Kidney (tissue), 14 donors: ENCODE measurements around the gene KCNJ18. TPM values are rescaled to one million over a fixed set of nuclear protein-coding genes. Genes with fewer than 3 reads are reported as not detected.
"Not testable (repeated sequence)": the region's sequence is repeated elsewhere in the genome, so short reads cannot be mapped to it uniquely, and the experiment has no call there.

Source experiments
- DNase-seq, 5 donors: peaks; one replicate each; pipeline ENCODE4 v3.0.0-alpha.2; 2013 to 2020
- FAIRE-seq: peaks from 2 replicates; lab custom pipeline; 2012; peaks lifted over from hg19 to GRCh38; lab: Jason Lieb, UNC
- H3K27ac ChIP-seq, 2 donors: one replicate each; pipeline ENCODE4 v1.7.0; 2013; ENCODE audit warnings: low read depth in 2 of 2, low read length in 2 of 2, inconsistent platforms in 1 of 2
- H3K27me3 ChIP-seq: one replicate; pipeline ENCODE4 v1.7.1; 2013; ENCODE audit warnings: low read length, inconsistent platforms; ENCODE audit not compliant: control insufficient read depth, insufficient read depth
- H3K36me3 ChIP-seq, 3 donors: one replicate each; pipeline versions ENCODE4 v1.7.0 to v1.7.1; 2013; ENCODE audit warnings: low read length in 3 of 3, control low read depth in 1 of 3, inconsistent platforms in 1 of 3; ENCODE audit not compliant: insufficient read depth in 3 of 3, control insufficient read depth in 2 of 3
- H3K4me1 ChIP-seq, 3 donors: one replicate each; pipeline versions ENCODE4 v1.7.0 to v1.7.1; 2013; ENCODE audit warnings: low read length in 3 of 3, inconsistent platforms in 1 of 3, low read depth in 1 of 3; ENCODE audit not compliant: control insufficient read depth in 2 of 3, insufficient read depth in 2 of 3
- H3K4me3 ChIP-seq, 3 donors: one replicate each; pipeline versions ENCODE4 v1.7.0 to v1.8.1; 2013; ENCODE audit warnings: low read length in 3 of 3, control low read depth in 1 of 3, inconsistent platforms in 1 of 3
- H3K9ac ChIP-seq, 3 donors: one replicate each; pipeline versions ENCODE4 v1.7.0 to v1.7.1; 2013; ENCODE audit warnings: low read length in 3 of 3, control low read depth in 1 of 3, inconsistent platforms in 1 of 3
- H3K9me3 ChIP-seq, 3 donors: one replicate each; pipeline versions ENCODE4 v1.7.0 to v1.7.1; 2013; ENCODE audit warnings: low read length in 3 of 3, control low read depth in 1 of 3, inconsistent platforms in 1 of 3; ENCODE audit not compliant: control insufficient read depth in 2 of 3, insufficient read depth in 1 of 3
- CTCF ChIP-seq: IDR thresholded peaks from 3 replicates; pipeline ENCODE4 v1.5.1; 2012; ENCODE audit warnings: mild to moderate bottlenecking, moderate library complexity, borderline replicate concordance; ENCODE audit not compliant: insufficient read depth; ENCODE audit errors: extremely low read depth
- intact Hi-C: fragments of 100-400 bp; cut with DNase I; formaldehyde crosslinking; loops from one replicate; pipeline ENCODE4 v1.11.1; 2022
- polyA plus RNA-seq: library from polyadenylated mRNA; stranded (reverse); fragments of 350-450 nt; fragmentation: Illumina TruSeq; extraction: RNeasy Lipid Tissue Mini Kit (QIAGEN cat#74804); gene quantifications from one replicate; pipeline ENCODE4 v1.2.3, GENCODE V29; 2014; ENCODE audit warnings: low read depth, low replicate concordance; ENCODE audit not compliant: insufficient read depth
- total RNA-seq: library from RNA; stranded (reverse); fragmentation: NEBNext Ultra II Directional; extraction: Animal tissue kit (Norgen Biotek cat#: 25700); gene quantifications from one replicate; pipeline ENCODE4 v1.2.1, GENCODE V29; 2021
- donor health status: control.
- donor health status: control.
- donor health status: control.
- donor health status: control.
- donor health status: control.
- donor health status: DM: yes; HTN: yes; CAD: no.
- donor health status: Normal renal cell carcinoma (clear cell type).

The KCNJ18 gene
- total and polyA plus RNA-seq, 2 donors from 2014 or later: not detected

- H3K4me1 ChIP-seq, DNase-seq, intact Hi-C loops, FAIRE-seq, H3K4me3 ChIP-seq, H3K27me3 ChIP-seq, H3K27ac ChIP-seq, H3K9me3 ChIP-seq, H3K9ac ChIP-seq, H3K36me3 ChIP-seq: not testable (repeated sequence)
These were observed 18.2 kb downstream of the KCNJ18 start for GRCh38 chr17:21710486-21710885.

GRCh38 chr17:21711182-21711581, 18.9 kb downstream of the KCNJ18 start:
- intact Hi-C loops: no loop called here
- H3K4me1 ChIP-seq: no peaks in the 10 kb centered on the region
- no peak for TF ChIP-seq CTCF
- no peak overlapping the region for H3K9ac ChIP-seq
- no peak overlapping the region for H3K4me3 ChIP-seq
- H3K9me3 ChIP-seq: no peaks in the 10 kb centered on the region
- no peaks in the 10 kb centered on the region for H3K36me3 ChIP-seq
- H3K27me3 ChIP-seq: no peaks in the 10 kb centered on the region
- FAIRE-seq (no peak), DNase-seq (no peak)
- H3K27ac ChIP-seq: no peak overlapping the region

- H3K9me3 ChIP-seq, H3K4me1 ChIP-seq, H3K27me3 ChIP-seq, intact Hi-C loops, H3K4me3 ChIP-seq, FAIRE-seq, H3K36me3 ChIP-seq, H3K9ac ChIP-seq, DNase-seq, H3K27ac ChIP-seq: not testable (repeated sequence)
These were observed 20.7 kb downstream of the KCNJ18 start for GRCh38 chr17:21713020-21713419.

- H3K9ac ChIP-seq, H3K4me3 ChIP-seq, H3K27ac ChIP-seq, DNase-seq, H3K4me1 ChIP-seq, H3K36me3 ChIP-seq, intact Hi-C loops, FAIRE-seq, H3K27me3 ChIP-seq, H3K9me3 ChIP-seq: not testable (repeated sequence)
These were observed 21.3 kb downstream of the KCNJ18 start for GRCh38 chr17:21713631-21714030.

GRCh38 chr17:21714676-21715075, 22.4 kb downstream of the KCNJ18 start:
- H3K36me3 ChIP-seq, FAIRE-seq, DNase-seq, H3K9me3 ChIP-seq, H3K27me3 ChIP-seq, intact Hi-C loops, H3K9ac ChIP-seq, H3K27ac ChIP-seq, H3K4me1 ChIP-seq, H3K4me3 ChIP-seq: not testable (repeated sequence)

- FAIRE-seq, DNase-seq, H3K4me1 ChIP-seq, H3K9ac ChIP-seq, intact Hi-C loops, H3K9me3 ChIP-seq, H3K4me3 ChIP-seq, H3K36me3 ChIP-seq, H3K27ac ChIP-seq, H3K27me3 ChIP-seq: not testable (repeated sequence)
These were observed 23.6 kb downstream of the KCNJ18 start for GRCh38 chr17:21715877-21716276.

GRCh38 chr17:21718971-21719370, 26.6 kb downstream of the KCNJ18 start:
- DNase-seq, H3K27me3 ChIP-seq, H3K4me3 ChIP-seq, FAIRE-seq, H3K9me3 ChIP-seq, H3K9ac ChIP-seq, H3K4me1 ChIP-seq, H3K36me3 ChIP-seq, H3K27ac ChIP-seq, intact Hi-C loops: not testable (repeated sequence)
